Measurements from ENCODE around the gene FFAR1.

The FFAR1 gene

DNA sequence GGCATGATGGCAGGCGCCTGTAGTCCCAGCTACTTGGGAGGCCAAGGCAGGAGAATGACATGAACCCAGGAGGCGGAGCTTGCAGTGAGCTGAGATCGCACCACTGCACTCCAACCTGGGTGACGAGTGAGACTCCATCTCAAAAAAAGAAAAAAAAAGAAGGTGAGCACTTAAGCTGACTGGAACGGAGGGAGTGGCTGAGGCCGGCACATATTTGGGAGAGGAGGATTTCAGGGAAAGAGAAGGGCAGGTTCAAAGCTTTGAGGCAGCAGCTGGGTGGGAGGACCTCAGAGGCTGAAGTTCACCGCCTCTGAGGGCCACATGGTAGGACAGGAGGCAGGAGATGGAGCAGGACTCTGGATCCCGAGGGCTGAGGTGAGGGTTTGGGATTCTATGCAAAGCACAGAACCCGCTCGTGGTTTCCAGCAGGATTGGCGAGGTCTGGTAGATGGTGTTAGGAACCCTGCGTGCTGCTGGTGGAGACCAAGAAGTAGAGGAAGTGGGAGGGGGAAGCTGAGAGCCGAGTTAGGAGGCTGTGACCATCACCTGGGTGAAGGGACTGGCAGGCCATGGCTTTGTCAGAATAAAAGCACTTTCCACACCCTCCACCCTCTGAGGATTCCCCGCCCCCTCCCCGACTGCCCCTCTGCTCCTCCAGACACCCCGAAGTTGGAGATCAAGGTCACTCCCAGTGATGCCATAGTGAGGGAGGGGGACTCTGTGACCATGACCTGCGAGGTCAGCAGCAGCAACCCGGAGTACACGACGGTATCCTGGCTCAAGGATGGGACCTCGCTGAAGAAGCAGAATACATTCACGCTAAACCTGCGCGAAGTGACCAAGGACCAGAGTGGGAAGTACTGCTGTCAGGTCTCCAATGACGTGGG, 10.4 kb upstream of the FFAR1 start:
- no peak for TF ChIP-seq ZFX (IDR thresholded peaks at IDR 0.05)
- TF ChIP-seq, protein P1, sequence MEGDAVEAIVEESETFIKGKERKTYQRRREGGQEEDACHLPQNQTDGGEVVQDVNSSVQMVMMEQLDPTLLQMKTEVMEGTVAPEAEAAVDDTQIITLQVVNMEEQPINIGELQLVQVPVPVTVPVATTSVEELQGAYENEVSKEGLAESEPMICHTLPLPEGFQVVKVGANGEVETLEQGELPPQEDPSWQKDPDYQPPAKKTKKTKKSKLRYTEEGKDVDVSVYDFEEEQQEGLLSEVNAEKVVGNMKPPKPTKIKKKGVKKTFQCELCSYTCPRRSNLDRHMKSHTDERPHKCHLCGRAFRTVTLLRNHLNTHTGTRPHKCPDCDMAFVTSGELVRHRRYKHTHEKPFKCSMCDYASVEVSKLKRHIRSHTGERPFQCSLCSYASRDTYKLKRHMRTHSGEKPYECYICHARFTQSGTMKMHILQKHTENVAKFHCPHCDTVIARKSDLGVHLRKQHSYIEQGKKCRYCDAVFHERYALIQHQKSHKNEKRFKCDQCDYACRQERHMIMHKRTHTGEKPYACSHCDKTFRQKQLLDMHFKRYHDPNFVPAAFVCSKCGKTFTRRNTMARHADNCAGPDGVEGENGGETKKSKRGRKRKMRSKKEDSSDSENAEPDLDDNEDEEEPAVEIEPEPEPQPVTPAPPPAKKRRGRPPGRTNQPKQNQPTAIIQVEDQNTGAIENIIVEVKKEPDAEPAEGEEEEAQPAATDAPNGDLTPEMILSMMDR (conservative IDR thresholded peaks at IDR 0.05): no peak
- H3K27ac ChIP-seq: no peak overlapping the region

GRCh38 chr19:35337984-35338296, 9.8 kb upstream of the FFAR1 start:
- no peak overlapping the region for H3K27ac ChIP-seq
- TF ChIP-seq, protein P1 (conservative IDR thresholded peaks at IDR 0.05): no peak
- TF ChIP-seq ZFX (IDR thresholded peaks at IDR 0.05): no peak

- no peak for TF ChIP-seq ZFX (IDR thresholded peaks at IDR 0.05)
- TF ChIP-seq, protein P1 (conservative IDR thresholded peaks at IDR 0.05): no peak
- no peak overlapping the region for H3K27ac ChIP-seq
Measured at GRCh38 chr19:35340431-35340830, 7.3 kb upstream of the FFAR1 start.

DNA sequence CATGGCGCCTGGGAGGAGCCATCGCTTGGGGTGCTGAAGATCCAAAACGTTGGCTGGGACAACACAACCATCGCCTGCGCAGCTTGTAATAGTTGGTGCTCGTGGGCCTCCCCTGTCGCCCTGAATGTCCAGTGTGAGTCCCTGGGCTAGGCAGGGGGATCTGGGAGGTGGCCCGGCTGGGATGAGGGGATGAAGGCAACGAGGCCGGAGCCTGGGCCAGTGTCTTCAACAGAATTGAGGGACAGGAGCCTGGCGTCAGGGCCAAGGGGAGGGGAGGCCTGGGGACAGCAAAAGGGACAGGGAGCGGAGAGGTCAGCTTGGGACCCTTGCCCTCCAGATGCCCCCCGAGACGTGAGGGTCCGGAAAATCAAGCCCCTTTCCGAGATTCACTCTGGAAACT, 6.7 kb upstream of the FFAR1 start:
- no peak overlapping the region for H3K27ac ChIP-seq
- TF ChIP-seq, protein P1 (conservative IDR thresholded peaks at IDR 0.05): no peak
- TF ChIP-seq ZFX (IDR thresholded peaks at IDR 0.05): no peak

DNA sequence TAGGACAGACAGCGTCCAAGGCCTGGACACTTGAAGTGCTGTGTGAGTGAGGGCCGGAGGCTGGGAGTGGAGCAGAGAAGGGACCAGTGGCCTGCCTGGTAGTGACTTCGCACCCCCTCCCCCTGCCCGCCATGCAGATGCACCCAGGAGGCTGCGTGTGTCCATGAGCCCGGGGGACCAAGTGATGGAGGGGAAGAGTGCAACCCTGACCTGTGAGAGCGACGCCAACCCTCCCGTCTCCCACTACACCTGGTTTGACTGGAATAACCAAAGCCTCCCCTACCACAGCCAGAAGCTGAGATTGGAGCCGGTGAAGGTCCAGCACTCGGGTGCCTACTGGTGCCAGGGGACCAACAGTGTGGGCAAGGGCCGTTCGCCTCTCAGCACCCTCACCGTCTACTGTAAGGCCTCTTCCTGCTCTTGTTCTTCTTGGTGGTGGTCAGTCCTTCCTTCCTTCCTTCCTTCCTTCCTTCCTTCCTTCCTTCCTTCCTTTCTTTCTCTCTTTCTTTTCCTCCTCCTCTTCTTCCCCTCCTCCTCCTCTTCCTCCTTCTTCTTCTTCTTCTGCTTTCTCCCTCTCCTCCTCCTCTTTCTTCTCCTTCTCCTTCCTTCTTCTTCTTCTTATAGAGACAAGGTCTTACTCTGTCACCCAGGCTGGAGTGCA, 6.0 kb upstream of the FFAR1 start:
- TF ChIP-seq, protein P1 (conservative IDR thresholded peaks at IDR 0.05): no peak
- no peak for TF ChIP-seq ZFX (IDR thresholded peaks at IDR 0.05)
- H3K27ac ChIP-seq: no peak overlapping the region

- TF ChIP-seq ZFX (IDR thresholded peaks at IDR 0.05): no peak
- TF ChIP-seq, protein P1 (conservative IDR thresholded peaks at IDR 0.05): no peak
- no peak overlapping the region for H3K27ac ChIP-seq
Measured at GRCh38 chr19:35342430-35342829, 5.3 kb upstream of the FFAR1 start.

GRCh38 chr19:35344511-35345031, 3.1 kb upstream of the FFAR1 start:
- no peak overlapping the region for H3K27ac ChIP-seq
- no peak for TF ChIP-seq ZFX (IDR thresholded peaks at IDR 0.05)
- TF ChIP-seq, protein P1 (conservative IDR thresholded peaks at IDR 0.05): no peak

Measured in C4-2B (cell line).